ENCODE measurements around the gene SLC38A10. TPM values are rescaled to one million over a fixed set of nuclear protein-coding genes. Genes with fewer than 3 reads are reported as not detected.

The SLC38A10 gene
- total RNA-seq, 1 experiment from 2014 or later: 75.1 TPM

- no peak overlapping the region for H3K4me3 ChIP-seq (ENCODE audit: low read depth, low read length, poor library complexity, severe bottlenecking)
- ChIA-PET POLR2A (ENCODE audit: low non-redundant PET) (no interaction called here), CTCF (no interaction called here)
These were observed 14.5 kb downstream of the SLC38A10 start for GRCh38 chr17:81280571-81280970.

GRCh38 chr17:81279278-81280275 is 15.5 kb downstream of the SLC38A10 start:
- intact Hi-C loops (cut with micrococcal nuclease; ENCODE audit: unreplicated experiment): no loop called here
- BruUV-seq (replicated peaks): no TSS peak
- Histone ChIP-seq H3K36me3 (ENCODE audit: insufficient read depth, low read length, poor library complexity, severe bottlenecking) (peaks cover 21% of the 10 kb centered on the region), H3K4me1 (ENCODE audit: insufficient read depth, low read length, poor library complexity, severe bottlenecking) (no peaks in the 10 kb centered on the region), H3K9me3 (ENCODE audit: low read depth, low read length, poor library complexity, severe bottlenecking) (no peaks in the 10 kb centered on the region), H3K4me3 (ENCODE audit: low read depth, low read length, poor library complexity, severe bottlenecking) (no peak overlapping the region), H3K27me3 (replicated peaks; ENCODE audit: insufficient read depth, low read depth, low read length, poor library complexity) (no peaks in the 10 kb centered on the region), H3K27ac (ENCODE audit: low read depth, low read length, poor library complexity, severe bottlenecking) (no peak overlapping the region)
- TF ChIP-seq EZH2 (IDR thresholded peaks at IDR 0.05; ENCODE audit: borderline replicate concordance, low read depth, low read length, poor library complexity, severe bottlenecking) (no peak), CTCF (conservative IDR thresholded peaks at IDR 0.05; ENCODE audit: low read depth, low read length) (no peak)
- ChIA-PET POLR2A (ENCODE audit: low non-redundant PET) (no interaction called here), CTCF (no interaction called here)
- no peak for DNase-seq (ENCODE audit: low spot score)

More at GRCh38 chr17:81280571-81280970, 14.5 kb downstream of the SLC38A10 start:
- BruUV-seq (replicated peaks): no TSS peak
- TF ChIP-seq EZH2 (IDR thresholded peaks at IDR 0.05; ENCODE audit: borderline replicate concordance, low read depth, low read length, poor library complexity, severe bottlenecking) (no peak), CTCF (conservative IDR thresholded peaks at IDR 0.05; ENCODE audit: low read depth, low read length) (no peak)
- Histone ChIP-seq H3K27me3 (replicated peaks; ENCODE audit: insufficient read depth, low read depth, low read length, poor library complexity) (no peaks in the 10 kb centered on the region), H3K36me3 (ENCODE audit: insufficient read depth, low read length, poor library complexity, severe bottlenecking) (peaks cover 15% of the 10 kb centered on the region), H3K9me3 (ENCODE audit: low read depth, low read length, poor library complexity, severe bottlenecking) (no peaks in the 10 kb centered on the region), H3K27ac (ENCODE audit: low read depth, low read length, poor library complexity, severe bottlenecking) (no peak overlapping the region), H3K4me1 (ENCODE audit: insufficient read depth, low read length, poor library complexity, severe bottlenecking) (no peaks in the 10 kb centered on the region)
- intact Hi-C loops (cut with micrococcal nuclease; ENCODE audit: unreplicated experiment): no loop called here
- no peak for DNase-seq (ENCODE audit: low spot score)

- BruUV-seq (replicated peaks): no TSS peak
- Histone ChIP-seq H3K36me3 (ENCODE audit: insufficient read depth, low read length, poor library complexity, severe bottlenecking) (peaks cover 23% of the 10 kb centered on the region), H3K4me1 (ENCODE audit: insufficient read depth, low read length, poor library complexity, severe bottlenecking) (no peaks in the 10 kb centered on the region), H3K9me3 (ENCODE audit: low read depth, low read length, poor library complexity, severe bottlenecking) (no peaks in the 10 kb centered on the region), H3K27me3 (replicated peaks; ENCODE audit: insufficient read depth, low read depth, low read length, poor library complexity) (no peaks in the 10 kb centered on the region), H3K27ac (ENCODE audit: low read depth, low read length, poor library complexity, severe bottlenecking) (no peak overlapping the region), H3K4me3 (ENCODE audit: low read depth, low read length, poor library complexity, severe bottlenecking) (no peak overlapping the region)
- TF ChIP-seq CTCF (conservative IDR thresholded peaks at IDR 0.05; ENCODE audit: low read depth, low read length) (no peak), EZH2 (IDR thresholded peaks at IDR 0.05; ENCODE audit: borderline replicate concordance, low read depth, low read length, poor library complexity, severe bottlenecking) (no peak)
- ChIA-PET CTCF (no interaction called here), POLR2A (ENCODE audit: low non-redundant PET) (no interaction called here)
- DNase-seq (ENCODE audit: low spot score): no peak
- intact Hi-C loops (cut with micrococcal nuclease; ENCODE audit: unreplicated experiment): no loop called here
These were observed 16.3 kb downstream of the SLC38A10 start for GRCh38 chr17:81278831-81279230.
